Measurements from ENCODE around the gene TPRN.
A peak's percentile ranks its signal among the peaks of the same experiment; 100 is the strongest.

The TPRN gene

GRCh38 chr9:137191245-137191644 lies 9.3 kb downstream of the TPRN start:
- H2AFZ ChIP-seq, result no peak overlapping the region
- H3K36me3 ChIP-seq (ENCODE audit: control insufficient read depth, insufficient read depth, low read length), result no peaks in the 10 kb centered on the region
- no peak overlapping the region for H3K9ac ChIP-seq
- H3K4me1 ChIP-seq, result peaks cover 8% of the 10 kb centered on the region
- no peaks in the 10 kb centered on the region for H3K27me3 ChIP-seq (ENCODE audit: control insufficient read depth, insufficient read depth, low read length)
- H3K27ac ChIP-seq, result no peak overlapping the region
- TF ChIP-seq CTCF (IDR thresholded peaks at IDR 0.05), result no peak
- H3K79me2 ChIP-seq, result peaks cover 6% of the 10 kb centered on the region
- H3K4me3 ChIP-seq (ENCODE audit: low read depth, low read length), result no peak overlapping the region
- H3K4me2 ChIP-seq (ENCODE audit: low read length), result no peak overlapping the region
- no peaks in the 10 kb centered on the region for H3K9me3 ChIP-seq (ENCODE audit: control insufficient read depth, low read length)

GRCh38 chr9:137190315-137190856 lies 10.2 kb downstream of the TPRN start:
- H3K27ac ChIP-seq, result no peak overlapping the region
- peaks cover 8% of the 10 kb centered on the region for H3K4me1 ChIP-seq
- H3K9ac ChIP-seq, result no peak overlapping the region
- no peak overlapping the region for H2AFZ ChIP-seq
- H3K27me3 ChIP-seq (ENCODE audit: control insufficient read depth, insufficient read depth, low read length), result no peaks in the 10 kb centered on the region
- no peak for TF ChIP-seq CTCF (IDR thresholded peaks at IDR 0.05)
- no peak overlapping the region for H3K4me3 ChIP-seq (ENCODE audit: low read depth, low read length)
- no peak overlapping the region for H3K4me2 ChIP-seq (ENCODE audit: low read length)
- H3K9me3 ChIP-seq (ENCODE audit: control insufficient read depth, low read length), result no peaks in the 10 kb centered on the region
- no peaks in the 10 kb centered on the region for H3K36me3 ChIP-seq (ENCODE audit: control insufficient read depth, insufficient read depth, low read length)
- H3K79me2 ChIP-seq, result peaks cover 4% of the 10 kb centered on the region

- Histone ChIP-seq H3K4me3 (ENCODE audit: low read depth, low read length) (peak overlapping the region; percentile 97), H2AFZ (peak overlapping the region; percentile 90), H3K4me1 (peaks cover 8% of the 10 kb centered on the region), H3K4me2 (ENCODE audit: low read length) (peak overlapping the region; percentile 91), H3K9ac (no peak overlapping the region), H3K27ac (peak overlapping the region; percentile 87), H3K36me3 (ENCODE audit: control insufficient read depth, insufficient read depth, low read length) (no peaks in the 10 kb centered on the region), H3K79me2 (peaks cover 4% of the 10 kb centered on the region), H3K9me3 (ENCODE audit: control insufficient read depth, low read length) (no peaks in the 10 kb centered on the region), H3K27me3 (ENCODE audit: control insufficient read depth, insufficient read depth, low read length) (no peaks in the 10 kb centered on the region)
- TF ChIP-seq CTCF (IDR thresholded peaks at IDR 0.05), result no peak
These were observed 10.9 kb downstream of the TPRN start for GRCh38 chr9:137189297-137190295.

- Histone ChIP-seq H3K4me2 (ENCODE audit: low read length) (peak within 1 kb of the TSS; percentile 99), H3K4me3 (ENCODE audit: low read depth, low read length) (peak within 1 kb of the TSS; percentile 97), H3K9me3 (ENCODE audit: control insufficient read depth, low read length) (no peaks in the 10 kb centered on the region), H3K79me2 (peaks cover 4% of the 10 kb centered on the region), H3K9ac (peak within 1 kb of the TSS; percentile 37), H3K4me1 (peaks cover 8% of the 10 kb centered on the region), H3K27ac (peak within 1 kb of the TSS; percentile 87), H2AFZ (peak within 1 kb of the TSS; percentile 90), H3K36me3 (ENCODE audit: control insufficient read depth, insufficient read depth, low read length) (no peaks in the 10 kb centered on the region), H3K27me3 (ENCODE audit: control insufficient read depth, insufficient read depth, low read length) (no peaks in the 10 kb centered on the region)
- TF ChIP-seq CTCF (IDR thresholded peaks at IDR 0.05), result peak; percentile 28
These were observed 11.8 kb downstream of the TPRN start, which contains the start of the genes ANAPC2 and SSNA1 for GRCh38 chr9:137188490-137189296. Gene ANAPC2 (minus strand): TSS chr9:137188560. CDS start chr9:137188532, 28 bp downstream. Gene SSNA1 (plus strand): TSS chr9:137188676. CDS start chr9:137188727, 51 bp downstream.
